ENCODE results near the gene ABCD4. TPM values are rescaled to one million over a fixed set of nuclear protein-coding genes. Genes with fewer than 3 reads are reported as not detected.

Gene ABCD4
- total RNA-seq, 2 donors from 2014 or later: 33.4 to 77.3 TPM

- no peak overlapping the region for H3K27ac ChIP-seq
- 66% methylated on average over 3 of the region's 3 CpGs for WGBS
- intact Hi-C loops (cut with DNase I): no loop called here
These were observed 35.1 kb downstream of the ABCD4 start for GRCh38 chr14:74267588-74267987.

GRCh38 chr14:74265301-74265965, 37.3 kb downstream of the ABCD4 start:
- no peak overlapping the region for H3K27ac ChIP-seq
- no peaks in the 10 kb centered on the region for H3K4me1 ChIP-seq (replicated peaks)
- H3K36me3 ChIP-seq: no peaks in the 10 kb centered on the region
- no peak for TF ChIP-seq CTCF (IDR thresholded peaks at IDR 0.05)
- 56% methylated on average over 13 of the region's 13 CpGs for WGBS
- intact Hi-C loops (cut with DNase I): no loop called here
- H3K4me3 ChIP-seq: no peak overlapping the region
- no peaks in the 10 kb centered on the region for H3K9me3 ChIP-seq
- no peaks in the 10 kb centered on the region for H3K27me3 ChIP-seq (replicated peaks; ENCODE audit: insufficient read depth)
- DNase-seq (ENCODE audit: low spot score): no peak

More at GRCh38 chr14:74267588-74267987, 35.1 kb downstream of the ABCD4 start:
- no peaks in the 10 kb centered on the region for H3K36me3 ChIP-seq
- no peaks in the 10 kb centered on the region for H3K9me3 ChIP-seq
- no peak for DNase-seq (ENCODE audit: low spot score)
- TF ChIP-seq POLR2A (IDR thresholded peaks at IDR 0.05): no peak
- TF ChIP-seq POLR2AphosphoS5 (IDR thresholded peaks at IDR 0.05): no peak
- TF ChIP-seq CTCF (IDR thresholded peaks at IDR 0.05): no peak
- no peak overlapping the region for H3K4me3 ChIP-seq
- no peaks in the 10 kb centered on the region for H3K4me1 ChIP-seq (replicated peaks)
- no peaks in the 10 kb centered on the region for H3K27me3 ChIP-seq (replicated peaks; ENCODE audit: insufficient read depth)

- H3K36me3 ChIP-seq: no peaks in the 10 kb centered on the region
- no peak for DNase-seq (ENCODE audit: low spot score)
- no peak overlapping the region for H3K4me3 ChIP-seq
- H3K27ac ChIP-seq: no peak overlapping the region
- TF ChIP-seq CTCF (IDR thresholded peaks at IDR 0.05): no peak
- TF ChIP-seq POLR2A (IDR thresholded peaks at IDR 0.05): no peak
- TF ChIP-seq POLR2AphosphoS5 (IDR thresholded peaks at IDR 0.05): no peak
- 54% methylated on average over 5 of the region's 5 CpGs for WGBS
- no peaks in the 10 kb centered on the region for H3K27me3 ChIP-seq (replicated peaks; ENCODE audit: insufficient read depth)
- intact Hi-C loops (cut with DNase I): no loop called here
- no peaks in the 10 kb centered on the region for H3K4me1 ChIP-seq (replicated peaks)
- no peaks in the 10 kb centered on the region for H3K9me3 ChIP-seq
These were observed 38.8 kb downstream of the ABCD4 start for GRCh38 chr14:74263921-74264320.

- intact Hi-C loops (cut with DNase I): no loop called here
- H3K4me3 ChIP-seq: no peak overlapping the region
- no peaks in the 10 kb centered on the region for H3K9me3 ChIP-seq
- H3K36me3 ChIP-seq: no peaks in the 10 kb centered on the region
- no peaks in the 10 kb centered on the region for H3K27me3 ChIP-seq (replicated peaks; ENCODE audit: insufficient read depth)
- H3K27ac ChIP-seq: no peak overlapping the region
- no peak for DNase-seq (ENCODE audit: low spot score)
- no peaks in the 10 kb centered on the region for H3K4me1 ChIP-seq (replicated peaks)
- 80% methylated on average over 9 of the region's 9 CpGs for WGBS
- no peak for TF ChIP-seq POLR2AphosphoS5 (IDR thresholded peaks at IDR 0.05)
- no peak for TF ChIP-seq POLR2A (IDR thresholded peaks at IDR 0.05)
- no peak for TF ChIP-seq CTCF (IDR thresholded peaks at IDR 0.05)
These were observed 39.6 kb downstream of the ABCD4 start for GRCh38 chr14:74263181-74263580.

- Histone ChIP-seq H3K4me3 (no peak overlapping the region), H3K4me1 (replicated peaks) (peaks cover 2% of the 10 kb centered on the region), H3K27me3 (replicated peaks; ENCODE audit: insufficient read depth) (no peaks in the 10 kb centered on the region), H3K9me3 (no peaks in the 10 kb centered on the region), H3K27ac (no peak overlapping the region), H3K36me3 (no peaks in the 10 kb centered on the region)
- 87% methylated on average over 9 of the region's 9 CpGs for WGBS
- intact Hi-C loops (cut with DNase I): no loop called here
- no peak for TF ChIP-seq POLR2A (IDR thresholded peaks at IDR 0.05)
- no peak for TF ChIP-seq POLR2AphosphoS5 (IDR thresholded peaks at IDR 0.05)
- TF ChIP-seq CTCF (IDR thresholded peaks at IDR 0.05): no peak
- no peak for DNase-seq (ENCODE audit: low spot score)
These were observed 40.7 kb downstream of the ABCD4 start for GRCh38 chr14:74262076-74262475.
